Lower leg skin (tissue), 3 donors: ENCODE data around the gene CCDC40.

ENCODE experiments used
- CTCF ChIP-seq, 3 donors: fragments of 450-650 bp; IDR thresholded peaks; one replicate each; pipeline ENCODE4 v1.5.1; 2016; ENCODE audit warnings: antibody characterized with exemption in 3 of 3, mild to moderate bottlenecking in 3 of 3, moderate library complexity in 2 of 3
- POLR2A ChIP-seq, 2 donors: fragments of 450-650 bp; IDR thresholded peaks; one replicate each; pipeline ENCODE4 v1.6.1; 2016 to 2017; ENCODE audit warnings: antibody characterized with exemption in 2 of 2, mild to moderate bottlenecking in 1 of 2, moderate library complexity in 1 of 2

GRCh38 chr17:80095038-80095843, 58.8 kb downstream of the CCDC40 start:
- no peak for TF ChIP-seq CTCF (IDR thresholded peaks at IDR 0.05)
- no peak for TF ChIP-seq POLR2A (IDR thresholded peaks at IDR 0.05)
